ENCODE results near the gene PARVG.

Gene PARVG

GRCh38 chr22:44159811-44160210, 20.9 kb upstream of the PARVG start:
- DNase-seq (ENCODE audit: extremely low read depth, low read depth) = no peak
- no peak overlapping the region for H3K4me3 ChIP-seq (replicated peaks; ENCODE audit: low read depth, low read length)
- TF ChIP-seq CTCF (IDR thresholded peaks at IDR 0.05; ENCODE audit: low read depth, low read length, missing control alignments) = no peak

DNA sequence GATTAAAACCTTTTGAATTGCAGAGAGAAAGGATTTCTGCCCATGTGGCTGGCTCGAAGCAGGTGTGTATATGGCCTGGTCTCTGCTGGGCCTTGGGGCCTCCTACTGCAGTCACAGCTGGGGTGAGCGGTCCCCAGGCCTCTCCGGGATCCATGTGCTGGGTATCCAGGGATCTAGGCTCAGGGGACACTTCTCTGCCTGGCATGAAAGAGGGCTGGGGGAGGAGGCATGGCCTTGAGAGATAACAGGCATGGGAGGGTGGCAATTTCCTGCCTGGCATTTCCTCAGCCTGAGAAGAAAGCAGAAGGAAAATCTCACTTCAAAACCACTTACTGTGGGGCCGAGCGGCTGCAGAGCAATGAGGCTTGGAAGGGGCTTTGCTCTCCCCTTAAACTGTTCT, 20.3 kb upstream of the PARVG start:
- H3K4me3 ChIP-seq (replicated peaks; ENCODE audit: low read depth, low read length) = no peak overlapping the region
- no peak for DNase-seq (ENCODE audit: extremely low read depth, low read depth)
- TF ChIP-seq CTCF (IDR thresholded peaks at IDR 0.05; ENCODE audit: low read depth, low read length, missing control alignments) = no peak

DNA sequence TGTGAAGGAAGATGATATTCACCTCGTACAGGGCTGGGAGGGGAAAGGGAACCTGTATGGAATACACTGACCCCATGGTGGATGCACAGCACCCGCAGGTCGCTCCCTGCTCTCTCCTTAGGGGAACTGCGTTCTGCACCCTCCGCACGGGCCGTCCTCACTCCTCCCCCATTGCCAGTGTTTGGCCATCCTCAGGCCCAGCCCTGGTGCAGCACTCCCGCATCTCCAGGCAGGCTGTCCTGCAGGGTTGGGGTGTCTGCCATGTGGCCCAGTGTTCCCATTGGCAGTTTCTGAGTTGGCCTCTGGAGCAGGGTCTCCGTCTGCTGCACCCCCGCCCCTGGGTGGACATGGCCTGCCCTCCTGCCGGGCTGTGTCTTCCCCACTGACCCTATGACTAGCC, 19.1 kb upstream of the PARVG start:
- no peak for TF ChIP-seq CTCF (IDR thresholded peaks at IDR 0.05; ENCODE audit: low read depth, low read length, missing control alignments)
- no peak overlapping the region for H3K4me3 ChIP-seq (replicated peaks; ENCODE audit: low read depth, low read length)
- no peak for DNase-seq (ENCODE audit: extremely low read depth, low read depth)

DNA sequence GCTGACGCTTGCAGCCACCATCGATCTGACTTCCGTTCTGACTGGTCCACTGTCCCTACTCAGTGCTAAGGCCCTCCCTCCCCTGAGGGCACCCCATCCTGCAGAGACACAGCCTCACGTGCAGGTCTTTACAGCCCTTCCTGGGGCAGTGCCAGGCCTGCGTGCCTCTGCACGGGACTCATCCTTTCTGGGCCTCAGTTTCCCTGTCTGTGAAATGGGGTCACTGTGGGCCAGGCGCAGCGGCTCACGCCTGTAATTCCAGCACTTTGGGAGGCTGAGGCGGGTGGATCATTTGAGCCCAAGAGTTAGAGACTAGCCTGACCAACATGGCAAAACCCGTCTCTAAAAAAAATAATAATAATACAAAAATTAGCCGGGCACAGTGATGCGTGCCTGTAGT, 17.8 kb upstream of the PARVG start:
- TF ChIP-seq CTCF (IDR thresholded peaks at IDR 0.05; ENCODE audit: low read depth, low read length, missing control alignments) = no peak
- H3K4me3 ChIP-seq (replicated peaks; ENCODE audit: low read depth, low read length) = no peak overlapping the region
- DNase-seq (ENCODE audit: extremely low read depth, low read depth) = no peak

GRCh38 chr22:44163536-44163935, 17.2 kb upstream of the PARVG start:
- H3K4me3 ChIP-seq (replicated peaks; ENCODE audit: low read depth, low read length) = no peak overlapping the region
- DNase-seq (ENCODE audit: extremely low read depth, low read depth) = no peak
- TF ChIP-seq CTCF (IDR thresholded peaks at IDR 0.05; ENCODE audit: low read depth, low read length, missing control alignments) = no peak

DNA sequence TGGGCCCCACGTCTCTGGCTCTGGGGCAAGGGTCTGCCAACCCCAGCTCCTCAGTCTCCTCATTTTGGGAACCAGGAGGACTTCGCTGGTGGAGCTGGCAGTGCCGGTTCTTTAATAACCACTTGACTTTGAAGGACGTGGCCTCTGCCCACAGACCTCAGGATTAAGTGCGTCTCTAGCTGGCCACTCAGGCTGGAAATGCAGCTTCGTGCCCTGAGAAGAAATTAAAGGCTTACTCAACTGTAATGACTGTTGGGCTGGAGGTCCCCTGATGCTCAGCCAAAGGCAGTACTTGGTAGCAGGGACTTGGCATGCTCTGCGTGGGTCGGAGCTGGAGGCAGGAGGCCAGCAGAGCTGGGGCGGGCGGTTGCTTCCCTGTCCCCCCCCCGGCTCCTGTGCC, 16.7 kb upstream of the PARVG start:
- DNase-seq (ENCODE audit: extremely low read depth, low read depth) = no peak
- TF ChIP-seq CTCF (IDR thresholded peaks at IDR 0.05; ENCODE audit: low read depth, low read length, missing control alignments) = no peak
- no peak overlapping the region for H3K4me3 ChIP-seq (replicated peaks; ENCODE audit: low read depth, low read length)

GRCh38 chr22:44165286-44165874, 15.3 kb upstream of the PARVG start:
- no peak for TF ChIP-seq CTCF (IDR thresholded peaks at IDR 0.05; ENCODE audit: low read depth, low read length, missing control alignments)
- no peak overlapping the region for H3K4me3 ChIP-seq (replicated peaks; ENCODE audit: low read depth, low read length)
- DNase-seq (ENCODE audit: extremely low read depth, low read depth) = no peak
